ENCODE measurements around the gene IFI44L. TPM values are rescaled to one million over a fixed set of nuclear protein-coding genes. Genes with fewer than 3 reads are reported as not detected.

IFI44L gene
- total and polyA plus RNA-seq, 12 donors, result 4.4 to 57.0 (median 12.4) TPM

GRCh38 chr1:78663923-78664322 lies 43.7 kb downstream of the IFI44L start:
- Histone ChIP-seq H3K4me1 (replicated peaks in 1 of 2) (no peaks in the 10 kb centered on the region), H3K4me3 (no peak overlapping the region), H3K27ac (no peak overlapping the region), H3K36me3 (replicated peaks in 1 of 2) (peaks cover 0 to 33% of the 10 kb centered on the region in 2 donors), H3K9me3 (replicated peaks in 1 of 3) (no peaks in the 10 kb centered on the region), H3K27me3 (no peaks in the 10 kb centered on the region)
- WGBS, 4 donors, result 83 to 94% (median 88%) methylated on average over 2 of the region's 2 CpGs
- DNase-seq, result no peak
- TF ChIP-seq CTCF (IDR thresholded peaks at IDR 0.05) (no peak), POLR2A (IDR thresholded peaks at IDR 0.05) (no peak)
- intact Hi-C loops (cut with DNase I), result no loop called here

- TF ChIP-seq CTCF (IDR thresholded peaks at IDR 0.05) (no peak), POLR2A (IDR thresholded peaks at IDR 0.05) (no peak)
- Histone ChIP-seq H3K27ac (no peak overlapping the region), H3K9me3 (replicated peaks in 1 of 3) (no peaks in the 10 kb centered on the region), H3K4me1 (replicated peaks in 1 of 2) (no peaks in the 10 kb centered on the region), H3K4me3 (no peak overlapping the region), H3K36me3 (replicated peaks in 1 of 2) (peaks cover 0 to 27% of the 10 kb centered on the region in 2 donors), H3K27me3 (no peaks in the 10 kb centered on the region)
- no peak for DNase-seq
- WGBS, 4 donors, result 96 to 100% (median 99%) methylated on average over 1 of the region's 1 CpG
- intact Hi-C loops (cut with DNase I), result no loop called here
These were observed 44.5 kb downstream of the IFI44L start for GRCh38 chr1:78664763-78665162.

GRCh38 chr1:78665809-78666208 lies 45.6 kb downstream of the IFI44L start:
- Histone ChIP-seq H3K27ac (no peak overlapping the region), H3K9me3 (replicated peaks in 1 of 3) (no peaks in the 10 kb centered on the region), H3K4me3 (no peak overlapping the region), H3K36me3 (replicated peaks in 1 of 2) (peaks cover 0 to 16% of the 10 kb centered on the region in 2 donors), H3K27me3 (no peaks in the 10 kb centered on the region), H3K4me1 (replicated peaks in 1 of 2) (no peaks in the 10 kb centered on the region)
- TF ChIP-seq POLR2A (IDR thresholded peaks at IDR 0.05) (no peak), CTCF (IDR thresholded peaks at IDR 0.05) (no peak)
- 90 to 95% (median 93%) methylated on average over 5 to 6 of the region's 6 CpGs for WGBS, 4 donors
- DNase-seq, result no peak
- intact Hi-C loops (cut with DNase I), result no loop called here

- DNase-seq, result no peak
- no peaks in the 10 kb centered on the region for H3K9me3 ChIP-seq (replicated peaks in 1 of 3)
- intact Hi-C loops (cut with DNase I), result no loop called here
- WGBS, 4 donors, result 94 to 98% (median 96%) methylated on average over 1 of the region's 1 CpG
- no peak for TF ChIP-seq CTCF (IDR thresholded peaks at IDR 0.05)
- H3K4me1 ChIP-seq (replicated peaks in 1 of 2), result no peaks in the 10 kb centered on the region
- H3K27ac ChIP-seq, result no peak overlapping the region
- H3K36me3 ChIP-seq (replicated peaks in 1 of 2), result peaks cover 0 to 4% of the 10 kb centered on the region in 2 donors
- no peaks in the 10 kb centered on the region for H3K27me3 ChIP-seq
- no peak overlapping the region for H3K4me3 ChIP-seq
These were observed 47.7 kb downstream of the IFI44L start for GRCh38 chr1:78667939-78668338.
